Measurements from ENCODE around the gene CDH4.
A peak's percentile ranks its signal among the peaks of the same experiment; 100 is the strongest.
"Not testable (repeated sequence)": the region's sequence is repeated elsewhere in the genome, so short reads cannot be mapped to it uniquely, and the experiment has no call there.

The CDH4 gene

GRCh38 chr20:61964675-61965605 is 712.9 kb downstream of the CDH4 start:
- no peak for DNase-seq

GRCh38 chr20:61965606-61966491 is 713.8 kb downstream of the CDH4 start:
- DNase-seq, result peak; percentile 24

- no peak for DNase-seq
Observed at GRCh38 chr20:61966492-61967244, 714.6 kb downstream of the CDH4 start.

GRCh38 chr20:61967300-61967699 is 715.2 kb downstream of the CDH4 start:
- DNase-seq, result no peak

- DNase-seq, result no peak
Observed at GRCh38 chr20:61968036-61968810, 716.2 kb downstream of the CDH4 start.

GRCh38 chr20:61968932-61969331 is 716.9 kb downstream of the CDH4 start:
- DNase-seq, result no peak

GRCh38 chr20:61969806-61970205 is 717.7 kb downstream of the CDH4 start:
- DNase-seq, result no peak

- no peak for DNase-seq
Observed at GRCh38 chr20:61970357-61970756, 718.3 kb downstream of the CDH4 start.

- DNase-seq, result not testable (repeated sequence)
Observed at GRCh38 chr20:61971595-61971994, 719.5 kb downstream of the CDH4 start.

- DNase-seq, result no peak
Observed at GRCh38 chr20:61972636-61973508, 720.8 kb downstream of the CDH4 start.

- no peak for DNase-seq
Observed at GRCh38 chr20:61973515-61974356, 721.7 kb downstream of the CDH4 start.

- DNase-seq, result no peak
Observed at GRCh38 chr20:61974357-61974665, 722.2 kb downstream of the CDH4 start.

- DNase-seq, result no peak
Observed at GRCh38 chr20:61975407-61976129, 723.5 kb downstream of the CDH4 start.

- no peak for DNase-seq
Observed at GRCh38 chr20:61976263-61976643, 724.2 kb downstream of the CDH4 start.

GRCh38 chr20:61976644-61977418 is 724.8 kb downstream of the CDH4 start:
- DNase-seq, result no peak

- no peak for DNase-seq
Observed at GRCh38 chr20:61977419-61977786, 725.3 kb downstream of the CDH4 start.

- DNase-seq, result no peak
Observed at GRCh38 chr20:61978491-61978890, 726.4 kb downstream of the CDH4 start.

- DNase-seq, result no peak
Observed at GRCh38 chr20:61979090-61979489, 727.0 kb downstream of the CDH4 start.

Measured in hematopoietic multipotent progenitor cell treated with erythropoietin and hydrocortisone succinate and interleukin-3 and kit ligand, for 6 days (in vitro differentiated cells).